GM23338 (cell line): ENCODE data around the gene OR2V2. TPM values are rescaled to one million over a fixed set of nuclear protein-coding genes. Genes with fewer than 3 reads are reported as not detected.
"Not testable (repeated sequence)": the region's sequence is repeated elsewhere in the genome, so short reads cannot be mapped to it uniquely, and the experiment has no call there.

Experiments
- ATAC-seq: fragments of 200-7000 bp; cut with Tn5 transposase; 3 replicates; pipeline ENCODE4 v1.9.1; 2020
- DNase-seq: peaks from one replicate; pipeline ENCODE4 v3.0.0-alpha.2; 2015; ENCODE audit warnings: low spot score
- H2AFZ ChIP-seq: fragments of 200-600 bp; sonication (generic); 2 replicates; pipeline ENCODE4 v1.8.0; 2016; ENCODE audit warnings: antibody characterized with exemption, mild to moderate bottlenecking, moderate library complexity
- H3F3A ChIP-seq: fragments of 200-600 bp; sonication (generic); replicated peaks from 2 replicates; pipeline ENCODE4 v1.8.0; 2017; ENCODE audit warnings: antibody characterized with exemption, mixed run types, low read depth
- H3K27ac ChIP-seq: fragments of 200-600 bp; sonication (generic); 2 replicates; pipeline ENCODE4 v1.6.1; 2016; ENCODE audit warnings: low read depth
- H3K27me3 ChIP-seq: fragments of 200-600 bp; sonication (generic); 2 replicates; pipeline ENCODE4 v1.8.0; 2016; ENCODE audit warnings: mild to moderate bottlenecking, mixed run types, moderate library complexity; ENCODE audit not compliant: insufficient read depth
- H3K36me3 ChIP-seq: fragments of 200-600 bp; sonication (generic); 2 replicates; pipeline ENCODE4 v1.8.0; 2016; ENCODE audit warnings: mild to moderate bottlenecking; ENCODE audit not compliant: insufficient read depth
- H3K4me1 ChIP-seq: fragments of 200-600 bp; sonication (generic); 2 replicates; pipeline ENCODE4 v1.8.0; 2016; ENCODE audit warnings: mild to moderate bottlenecking, moderate library complexity; ENCODE audit not compliant: insufficient read depth
- H3K4me2 ChIP-seq: fragments of 200-600 bp; sonication (generic); 2 replicates; pipeline ENCODE4 v1.7.1; 2017; ENCODE audit warnings: mixed run types
- H3K4me3 ChIP-seq: fragments of 200-600 bp; sonication (generic); 2 replicates; pipeline ENCODE4 v1.6.1; 2016; ENCODE audit warnings: mixed run types
- H3K79me2 ChIP-seq: fragments of 200-600 bp; sonication (generic); replicated peaks from 2 replicates; pipeline ENCODE4 v1.8.0; 2017; ENCODE audit warnings: mild to moderate bottlenecking; ENCODE audit not compliant: insufficient read depth
- H3K9me2 ChIP-seq: fragments of 200-600 bp; sonication (generic); 2 replicates; pipeline ENCODE4 v1.8.0; 2017; ENCODE audit not compliant: insufficient read depth
- H4K20me1 ChIP-seq: fragments of 200-600 bp; sonication (generic); replicated peaks from 2 replicates; pipeline ENCODE4 v1.8.0; 2017; ENCODE audit warnings: mild to moderate bottlenecking; ENCODE audit not compliant: insufficient read depth
- H3K27ac Mint-ChIP-seq: 2 replicates; pipeline ENCODE4 v1.8.0; 2020; ENCODE audit warnings: inconsistent platforms, mild to moderate bottlenecking, moderate library complexity, mixed read lengths
- H3K27me3 Mint-ChIP-seq: 3 replicates; pipeline ENCODE4 v1.8.0; 2022; ENCODE audit warnings: low read depth, mild to moderate bottlenecking, moderate library complexity, mixed read lengths, inconsistent platforms; ENCODE audit not compliant: insufficient read depth, poor library complexity
- H3K36me3 Mint-ChIP-seq: 3 replicates; pipeline ENCODE4 v1.8.0; 2021; ENCODE audit warnings: low read depth, mild to moderate bottlenecking, inconsistent platforms, moderate library complexity, mixed read lengths
- H3K4me1 Mint-ChIP-seq: 3 replicates; pipeline ENCODE4 v1.8.0; 2020; ENCODE audit warnings: mild to moderate bottlenecking, inconsistent platforms, mixed read lengths
- H3K4me3 Mint-ChIP-seq: 3 replicates; pipeline ENCODE4 v1.8.0; 2021; ENCODE audit warnings: moderate library complexity, mild to moderate bottlenecking, inconsistent platforms, mixed read lengths
- H3K9me3 Mint-ChIP-seq: 3 replicates; pipeline ENCODE4 v1.8.0; 2020; ENCODE audit warnings: moderate library complexity, mild to moderate bottlenecking, inconsistent platforms, mixed read lengths
- CREB1 ChIP-seq: fragments of 250-450 bp; sonication (Bioruptor Pico); IDR thresholded peaks from 2 replicates; pipeline ENCODE4 v1.5.0; 2020; ENCODE audit warnings: low read depth, mild to moderate bottlenecking, moderate library complexity
- EZH2 ChIP-seq: fragments of 200-600 bp; sonication (generic); IDR thresholded peaks from one replicate; pipeline ENCODE4 v1.8.0; 2017; ENCODE audit warnings: antibody characterized with exemption, mild to moderate bottlenecking, low read depth; ENCODE audit not compliant: unreplicated experiment
- JUNB ChIP-seq: IDR thresholded peaks from one replicate; pipeline ENCODE4 v1.6.1; 2016; ENCODE audit warnings: antibody characterized with exemption; ENCODE audit not compliant: unreplicated experiment
- POLR2AphosphoS5 ChIP-seq: IDR thresholded peaks from 2 replicates; pipeline ENCODE4 v1.6.1; 2016; ENCODE audit warnings: antibody characterized with exemption, low read depth
- REST ChIP-seq: IDR thresholded peaks from one replicate; pipeline ENCODE4 v1.6.1; 2018; ENCODE audit warnings: antibody characterized with exemption; ENCODE audit not compliant: unreplicated experiment
- ZNF114 ChIP-seq: fragments of 250-450 bp; sonication (Bioruptor Pico); IDR thresholded peaks from 2 replicates; pipeline ENCODE4 v1.5.0; 2020; ENCODE audit warnings: mild to moderate bottlenecking, moderate library complexity
- ZNF331 ChIP-seq: fragments of 250-450 bp; sonication (Bioruptor Pico); IDR thresholded peaks from 2 replicates; pipeline ENCODE4 v1.5.0; 2020; ENCODE audit warnings: low read depth, mild to moderate bottlenecking, moderate library complexity
- ZNF462 ChIP-seq: fragments of 250-450 bp; sonication (Bioruptor Pico); IDR thresholded peaks from 2 replicates; pipeline ENCODE4 v1.5.0; 2020; ENCODE audit warnings: mild to moderate bottlenecking, moderate library complexity
- polyA plus RNA-seq: library from polyadenylated mRNA; unstranded; fragments of >200 nt; fragmentation: Nextera tagmentation; extraction: Ambion mirVana; gene quantifications from 2 replicates; pipeline ENCODE4 v1.2.1, GENCODE V29; 2016
- total RNA-seq: library from RNA; depleted of rRNA; stranded (reverse); fragments of >200 nt; shearing (Covaris generic); gene quantifications from 2 replicates; pipeline ENCODE4 v1.2.3, GENCODE V29; 2014
- TF ChIP-seq, protein P1 (sequence below): IDR thresholded peaks from 2 replicates; pipeline ENCODE4 v1.6.1; 2016; ENCODE audit warnings: antibody characterized with exemption

The OR2V2 gene
- total and polyA plus RNA-seq, 2 experiments from 2014 or later, result not detected

DNA sequence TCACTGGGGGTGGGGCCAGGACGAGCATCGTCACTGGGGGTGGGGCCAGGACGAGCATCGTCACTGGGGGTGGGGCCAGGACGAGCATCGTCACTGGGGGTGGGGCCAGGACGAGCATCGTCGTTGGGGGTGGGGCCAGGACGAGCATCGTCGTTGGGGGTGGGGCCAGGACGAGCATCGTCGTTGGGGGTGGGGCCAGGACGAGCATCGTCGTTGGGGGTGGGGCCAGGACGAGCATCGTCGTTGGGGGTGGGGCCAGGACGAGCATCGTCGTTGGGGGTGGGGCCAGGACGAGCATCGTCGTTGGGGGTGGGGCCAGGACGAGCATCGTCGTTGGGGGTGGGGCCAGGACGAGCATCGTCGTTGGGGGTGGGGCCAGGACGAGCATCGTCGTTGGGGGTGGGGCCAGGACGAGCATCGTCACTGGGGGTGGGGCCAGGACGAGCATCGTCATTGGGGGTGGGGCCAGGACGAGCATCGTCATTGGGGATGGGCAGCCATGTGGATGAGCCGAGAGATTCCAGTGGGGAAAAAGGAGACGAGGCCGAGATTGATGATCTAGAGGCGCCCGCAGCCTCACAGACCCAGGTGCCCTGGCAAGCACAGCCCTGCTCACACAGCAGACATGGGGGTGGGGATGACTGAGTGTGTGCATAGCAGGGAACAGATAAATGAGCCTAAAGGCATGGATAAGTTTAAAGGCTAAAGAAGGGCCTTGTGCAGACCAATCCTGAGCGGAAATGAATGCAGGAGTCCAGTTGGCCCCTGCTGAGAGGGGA lies 13.6 kb downstream of the OR2V2 start:
- H3K4me3 Mint-ChIP-seq, result peak overlapping the region; percentile 68
- H3K4me1 Mint-ChIP-seq, result peaks cover 17% of the 10 kb centered on the region
- DNase-seq (peak; percentile 73), ATAC-seq (peak; percentile 5; the same call in 2 of the 3 replicates)
- TF ChIP-seq POLR2AphosphoS5 (0 out of 2 replicates have a peak, but pooled peaks have one; percentile 41), CREB1 (peak; percentile 81)
- not testable (repeated sequence) for H3K27ac ChIP-seq, H4K20me1 ChIP-seq, H3K4me1 ChIP-seq, H3K9me2 ChIP-seq, H3F3A ChIP-seq, H3K36me3 ChIP-seq, H3K36me3 Mint-ChIP-seq, H3K79me2 ChIP-seq, H3K9me3 Mint-ChIP-seq
- peak overlapping the region; percentile 95 for H3K27ac Mint-ChIP-seq
- Histone ChIP-seq H3K4me3 (peak overlapping the region; percentile 44; the same call in 1 of the 2 replicates), H3K4me2 (peak overlapping the region; percentile 71), H2AFZ (peak overlapping the region; percentile 84), H3K27me3 (peaks cover 14% of the 10 kb centered on the region)
- H3K27me3 Mint-ChIP-seq, result peaks cover 39% of the 10 kb centered on the region

GRCh38 chr5:181161534-181162175 lies 14.3 kb downstream of the OR2V2 start:
- Mint-ChIP-seq H3K4me3 (peak overlapping the region; percentile 68), H3K27ac (peak overlapping the region; percentile 95), H3K36me3 (no peaks in the 10 kb centered on the region), H3K27me3 (peaks cover 43% of the 10 kb centered on the region), H3K4me1 (peaks cover 17% of the 10 kb centered on the region), H3K9me3 (no peaks in the 10 kb centered on the region)
- H3F3A ChIP-seq, result no peaks in the 10 kb centered on the region; the same call in 1 of the 2 replicates
- peaks cover 14% of the 10 kb centered on the region for H3K27me3 ChIP-seq
- peak overlapping the region; percentile 84 for H2AFZ ChIP-seq
- DNase-seq, result no peak
- H3K27ac ChIP-seq, result no peak overlapping the region
- peak overlapping the region; percentile 71 for H3K4me2 ChIP-seq
- no peak for ATAC-seq
- peak overlapping the region; percentile 44; the same call in 1 of the 2 replicates for H3K4me3 ChIP-seq
- no peaks in the 10 kb centered on the region for H4K20me1 ChIP-seq
- H3K36me3 ChIP-seq, result no peaks in the 10 kb centered on the region
- H3K79me2 ChIP-seq, result no peaks in the 10 kb centered on the region
- H3K4me1 ChIP-seq, result peaks cover 10% of the 10 kb centered on the region
- H3K9me2 ChIP-seq, result no peaks in the 10 kb centered on the region; the same call in 1 of the 2 replicates
- no peak for TF ChIP-seq REST
- TF ChIP-seq ZNF114 (CRISPR knock-in tag), result no peak
- TF ChIP-seq JUNB, result no peak
- no peak for TF ChIP-seq POLR2AphosphoS5
- TF ChIP-seq ZNF331, result no peak
- no peak for TF ChIP-seq EZH2
- no peak for TF ChIP-seq ZNF462 (CRISPR knock-in tag)
- TF ChIP-seq, protein P1, sequence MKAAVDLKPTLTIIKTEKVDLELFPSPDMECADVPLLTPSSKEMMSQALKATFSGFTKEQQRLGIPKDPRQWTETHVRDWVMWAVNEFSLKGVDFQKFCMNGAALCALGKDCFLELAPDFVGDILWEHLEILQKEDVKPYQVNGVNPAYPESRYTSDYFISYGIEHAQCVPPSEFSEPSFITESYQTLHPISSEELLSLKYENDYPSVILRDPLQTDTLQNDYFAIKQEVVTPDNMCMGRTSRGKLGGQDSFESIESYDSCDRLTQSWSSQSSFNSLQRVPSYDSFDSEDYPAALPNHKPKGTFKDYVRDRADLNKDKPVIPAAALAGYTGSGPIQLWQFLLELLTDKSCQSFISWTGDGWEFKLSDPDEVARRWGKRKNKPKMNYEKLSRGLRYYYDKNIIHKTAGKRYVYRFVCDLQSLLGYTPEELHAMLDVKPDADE, result no peak
